ENCODE data around the gene IGDCC3.

IGDCC3 gene

GRCh38 chr15:65388306-65389080 lies 10.7 kb upstream of the IGDCC3 start:
- no peak for DNase-seq (ENCODE audit: low spot score)

GRCh38 chr15:65386886-65387285 lies 9.1 kb upstream of the IGDCC3 start:
- DNase-seq (ENCODE audit: low spot score): no peak

DNA sequence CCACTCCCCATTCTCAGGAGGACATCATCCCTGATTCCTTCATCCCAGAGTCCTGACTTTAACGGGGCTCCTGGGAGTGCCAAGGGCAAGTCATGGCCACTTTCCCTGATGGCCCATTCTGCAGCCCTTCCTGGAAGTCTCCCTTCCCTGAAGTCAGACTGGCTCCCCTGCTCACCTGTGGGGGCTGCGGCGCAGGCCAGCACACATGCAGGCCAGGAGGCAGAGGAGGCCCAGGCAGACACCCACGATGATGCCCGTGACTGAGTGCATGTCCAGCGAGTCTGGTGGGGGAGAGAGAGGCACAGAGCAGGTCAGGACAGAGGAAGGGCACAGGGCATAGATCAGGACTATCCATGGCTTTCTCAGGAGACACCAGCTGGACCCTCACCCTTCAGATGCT lies 8.6 kb upstream of the IGDCC3 start:
- DNase-seq (ENCODE audit: low spot score): no peak

DNA sequence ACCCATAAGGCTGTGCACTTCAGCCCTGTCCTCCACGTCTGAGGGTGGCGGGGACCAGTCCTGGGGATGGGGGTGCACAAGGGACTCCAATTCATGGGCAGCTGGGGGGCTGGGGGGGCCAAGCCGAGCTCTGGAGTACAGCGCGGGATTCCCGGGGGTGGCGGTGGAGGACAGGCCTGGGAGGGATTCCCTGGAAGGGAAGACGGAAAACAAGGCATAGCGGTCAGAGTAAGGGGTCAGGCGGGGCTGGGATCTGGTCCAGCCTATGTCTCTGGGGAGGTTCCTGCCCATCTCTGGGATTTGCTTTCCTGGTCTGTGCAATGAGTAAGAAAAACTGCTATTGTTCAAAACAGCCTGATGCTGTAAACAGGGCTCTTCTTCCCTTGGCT lies 8.1 kb upstream of the IGDCC3 start:
- DNase-seq (ENCODE audit: low spot score): no peak

- DNase-seq (ENCODE audit: low spot score): peak; percentile 82
These were observed 7.4 kb upstream of the IGDCC3 start for GRCh38 chr15:65384895-65385869.

- DNase-seq (ENCODE audit: low spot score): no peak
These were observed 6.7 kb upstream of the IGDCC3 start for GRCh38 chr15:65384505-65384894.

GRCh38 chr15:65383991-65384390 lies 6.2 kb upstream of the IGDCC3 start:
- DNase-seq (ENCODE audit: low spot score): no peak

DNA sequence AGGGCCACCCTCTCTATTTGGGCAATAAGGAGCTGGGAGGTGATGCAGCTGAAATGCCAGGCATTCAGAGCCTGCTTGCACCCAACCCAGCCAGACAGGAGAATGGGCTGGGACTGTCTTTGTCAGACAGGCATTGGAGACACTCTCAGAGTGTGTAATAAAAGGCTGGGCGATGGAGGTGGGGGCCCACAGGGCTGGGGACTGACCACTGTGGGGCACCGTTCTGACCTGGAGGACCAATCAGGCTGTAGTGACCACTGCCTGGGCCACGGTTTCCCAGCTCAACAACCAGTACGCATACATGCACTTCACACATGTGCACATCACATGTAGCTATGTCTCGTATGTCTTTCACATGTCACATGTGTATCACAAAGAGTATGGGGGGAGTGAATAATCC lies 5.7 kb upstream of the IGDCC3 start:
- no peak for DNase-seq (ENCODE audit: low spot score)

- no peak for DNase-seq (ENCODE audit: low spot score)
These were observed 5.1 kb upstream of the IGDCC3 start for GRCh38 chr15:65382921-65383320.

GRCh38 chr15:65382146-65382491 lies 4.3 kb upstream of the IGDCC3 start:
- DNase-seq (ENCODE audit: low spot score): no peak

DNA sequence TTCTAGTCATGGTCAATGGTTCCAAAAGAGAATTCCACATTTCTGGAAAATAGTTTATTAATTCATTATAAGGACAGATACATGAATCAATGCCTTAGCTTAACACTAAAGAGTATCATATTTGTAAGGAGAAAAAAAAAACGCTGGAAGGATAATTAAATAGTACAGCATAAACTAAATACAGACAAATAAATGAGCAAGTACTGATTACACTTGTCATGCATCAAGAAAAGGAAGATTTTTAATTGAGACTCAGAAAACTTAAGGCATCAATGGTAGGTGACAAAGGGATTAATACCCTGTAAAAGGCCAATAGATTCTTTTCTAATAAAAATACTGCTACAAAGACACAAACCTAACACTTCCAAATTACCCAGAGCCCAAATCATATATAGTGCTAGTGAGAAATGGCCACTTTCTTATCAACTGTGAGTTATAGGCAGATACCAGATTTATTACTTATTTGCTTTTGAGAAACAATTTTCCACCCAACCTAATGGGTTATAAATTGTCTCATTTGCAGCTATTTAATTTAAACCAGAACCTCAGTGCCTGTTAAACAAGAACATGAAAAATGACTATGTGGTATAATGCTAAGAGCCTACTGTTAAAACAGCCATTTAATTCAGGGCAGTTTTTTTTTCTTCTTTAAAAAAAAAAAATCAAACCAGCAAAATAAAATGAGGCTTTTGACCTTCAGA lies 3.8 kb upstream of the IGDCC3 start:
- no peak for DNase-seq (ENCODE audit: low spot score)

- no peak for DNase-seq (ENCODE audit: low spot score)
These were observed 2.2 kb upstream of the IGDCC3 start for GRCh38 chr15:65379986-65380385.

DNA sequence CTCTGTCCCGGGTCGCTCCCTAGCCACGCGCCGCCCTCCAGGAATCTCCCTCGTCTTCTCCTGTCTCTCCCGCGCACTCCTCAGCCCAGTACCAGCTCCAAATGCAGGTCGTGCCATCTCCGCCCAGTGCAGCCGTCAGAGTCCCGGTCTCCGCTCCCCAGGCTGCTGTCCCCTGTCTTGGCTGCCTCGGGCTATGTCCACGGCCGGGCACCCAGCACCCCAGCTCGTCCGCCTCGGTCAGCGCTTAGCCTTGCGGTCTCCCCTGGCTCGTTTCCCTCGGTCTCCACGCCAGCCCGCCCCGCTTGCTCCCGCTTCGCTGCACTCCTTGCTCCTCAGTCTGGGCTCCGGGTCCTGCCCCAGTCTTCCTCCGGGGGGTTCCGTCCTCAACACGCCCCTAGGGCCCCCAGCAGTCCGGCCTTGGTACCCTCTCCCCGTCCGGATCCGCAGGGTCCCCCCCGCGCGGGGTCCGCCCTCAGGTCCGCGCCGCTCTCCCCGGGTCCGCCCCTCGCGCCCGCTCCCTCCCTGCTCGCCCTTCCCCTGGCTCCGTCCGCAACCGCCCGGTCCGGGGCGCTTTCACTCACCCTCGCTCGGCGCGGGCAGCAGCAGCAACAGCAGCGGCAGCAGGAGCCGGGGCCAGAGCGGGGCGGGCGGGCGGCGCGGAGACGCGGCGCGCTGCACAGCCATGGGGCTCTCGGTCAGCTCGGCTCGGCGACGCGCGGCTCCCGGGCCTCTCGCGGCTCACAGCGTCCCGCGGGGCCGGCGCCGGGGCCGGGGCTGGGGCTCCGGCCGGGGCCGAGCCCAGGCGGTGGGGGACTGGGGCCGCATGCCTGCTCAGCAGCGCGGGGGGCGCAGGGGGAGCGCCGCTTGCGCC lies 462 bp downstream of the IGDCC3 start:
- DNase-seq (ENCODE audit: low spot score): no peak

GRCh38 chr15:65376767-65377104 lies 1.1 kb downstream of the IGDCC3 start:
- no peak for DNase-seq (ENCODE audit: low spot score)

DNA sequence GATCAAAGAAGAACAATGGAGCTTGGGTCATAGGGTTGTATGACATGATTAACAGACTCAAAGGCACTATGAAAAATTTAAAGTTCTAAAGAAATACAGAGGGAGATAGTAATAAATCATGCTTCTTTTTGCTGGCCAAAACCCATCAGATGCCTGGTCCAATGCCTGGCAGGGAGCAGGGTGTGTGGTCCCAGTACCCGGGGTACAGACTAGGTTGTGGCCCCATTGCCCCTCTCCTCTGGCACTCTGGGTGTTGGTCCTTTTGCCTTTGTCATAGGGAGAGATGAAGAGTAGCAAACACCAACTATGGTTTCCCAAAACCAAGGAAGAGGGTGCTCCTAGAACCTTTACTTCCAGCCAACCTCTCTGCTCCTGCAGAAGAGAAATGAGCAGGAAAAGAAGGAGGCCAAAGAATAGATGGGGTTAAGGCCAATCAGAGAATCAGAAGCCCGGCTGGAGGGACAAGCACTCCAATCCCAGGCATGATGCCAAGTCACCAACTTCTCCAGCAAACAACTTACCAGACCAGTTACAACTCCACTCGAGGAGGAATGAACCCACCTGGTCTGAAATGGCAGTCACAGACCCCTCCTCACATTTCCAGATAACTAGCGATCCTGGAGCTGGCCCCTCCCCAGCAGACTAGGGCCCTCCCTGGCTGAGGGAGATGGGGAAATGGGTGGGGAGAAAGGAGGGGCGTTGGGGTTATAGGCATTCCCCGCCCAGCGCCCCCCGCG lies 1.8 kb downstream of the IGDCC3 start:
- DNase-seq (ENCODE audit: low spot score): no peak

DNA sequence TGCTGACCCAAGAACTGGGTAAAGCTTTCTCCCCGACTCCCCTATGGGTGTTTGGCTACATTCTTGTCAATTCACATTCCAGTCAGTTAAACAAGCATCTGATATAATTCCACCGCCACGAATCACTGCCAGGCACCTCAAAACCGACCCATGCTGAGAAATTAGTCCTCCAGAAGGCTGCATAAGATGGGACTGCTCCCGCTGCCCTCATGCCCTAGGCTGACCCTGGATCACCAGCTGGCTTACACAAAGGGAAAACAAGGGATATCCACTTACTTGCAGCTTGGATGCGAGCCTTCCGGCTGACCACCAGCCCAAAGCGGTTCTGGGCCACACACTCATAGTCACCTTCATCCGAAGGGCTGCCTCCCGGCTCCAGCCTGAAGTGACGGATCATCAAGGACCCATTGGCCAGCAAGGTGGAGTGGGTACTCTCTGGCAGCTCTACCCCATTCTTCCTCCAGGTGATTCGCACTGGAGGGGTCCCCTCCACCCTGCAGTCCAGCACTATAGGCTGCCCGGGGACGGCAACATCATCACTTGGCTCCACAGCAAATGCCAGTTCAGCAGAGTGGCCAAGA lies 2.9 kb downstream of the IGDCC3 start:
- no peak for DNase-seq (ENCODE audit: low spot score)

- DNase-seq (ENCODE audit: low spot score): no peak
These were observed 3.5 kb downstream of the IGDCC3 start for GRCh38 chr15:65374334-65374733.

GRCh38 chr15:65373163-65373651 lies 4.6 kb downstream of the IGDCC3 start:
- DNase-seq (ENCODE audit: low spot score): no peak

DNA sequence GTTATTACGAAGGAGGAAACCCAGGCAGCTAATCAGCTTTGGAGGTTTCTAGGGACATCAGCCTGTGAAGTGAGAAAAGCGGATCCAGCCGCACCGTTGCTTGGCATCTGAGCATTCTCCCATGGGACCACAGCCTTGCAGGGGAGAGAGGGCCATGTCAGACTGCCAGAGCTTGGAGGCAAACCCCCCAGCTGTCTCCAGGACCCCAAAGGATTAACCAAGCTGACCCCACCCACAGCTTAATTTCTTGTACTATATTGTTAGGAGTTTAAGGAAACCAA lies 5.1 kb downstream of the IGDCC3 start:
- no peak for DNase-seq (ENCODE audit: low spot score)

- DNase-seq (ENCODE audit: low spot score): no peak
These were observed 5.6 kb downstream of the IGDCC3 start for GRCh38 chr15:65371976-65372786.

Data from CD4-positive, alpha-beta T cell treated with Interleukin-6 at 100 ng/mL for 8 hours (primary cell).